Uterus (tissue), 4 donors: ENCODE data around the gene CBFA2T3. TPM values are rescaled to one million over a fixed set of nuclear protein-coding genes. Genes with fewer than 3 reads are reported as not detected.
A peak's percentile ranks its signal among the peaks of the same experiment; 100 is the strongest.

Source experiments
- DNase-seq, 2 donors: peaks; one replicate each; pipeline ENCODE4 v3.0.0-alpha.2; 2019 to 2020
- H3K27ac ChIP-seq, 2 donors: fragments of 200-600 bp; sonication (generic); 1 replicate in 1 of 2; 2 replicates in 1 of 2; pipeline ENCODE4 v1.5.1; 2016 to 2018
- H3K27me3 ChIP-seq, 2 donors: fragments of 200-600 bp; sonication (generic); one replicate each; pipeline ENCODE4 v1.5.1; 2018 to 2019; ENCODE audit warnings: control low read depth in 1 of 2
- H3K36me3 ChIP-seq, 2 donors: fragments of 200-600 bp; sonication (generic); one replicate each; pipeline ENCODE4 v1.5.1; 2019; ENCODE audit warnings: control low read depth in 1 of 2
- H3K4me1 ChIP-seq, 2 donors: fragments of 200-600 bp; sonication (generic); one replicate each; pipeline ENCODE4 v1.5.1; 2018 to 2019; ENCODE audit warnings: control low read depth in 1 of 2
- H3K4me3 ChIP-seq, 2 donors: fragments of 200-600 bp; sonication (generic); 1 replicate in 1 of 2; 2 replicates in 1 of 2; pipeline ENCODE4 v1.5.1; 2018 to 2019; ENCODE audit warnings: mild to moderate bottlenecking in 1 of 2
- H3K9me3 ChIP-seq, 2 donors: fragments of 200-600 bp; sonication (generic); one replicate each; pipeline ENCODE4 v1.5.1; 2019; ENCODE audit warnings: control low read depth in 1 of 2
- CTCF ChIP-seq, 4 experiments: fragments of 200-600 bp in 2 of 4; fragments of 450-650 bp in 2 of 4; sonication (generic) in 2 of 4; IDR thresholded peaks; one replicate each; pipeline ENCODE4 v1.5.1; 2016 to 2019; ENCODE audit warnings: antibody characterized with exemption in 4 of 4, mild to moderate bottlenecking in 2 of 4, moderate library complexity in 1 of 4
- POLR2A ChIP-seq, 2 donors: fragments of 450-650 bp; IDR thresholded peaks; one replicate each; pipeline ENCODE4 v1.6.1; 2016; ENCODE audit warnings: antibody characterized with exemption in 2 of 2, mild to moderate bottlenecking in 1 of 2, moderate library complexity in 1 of 2
- intact Hi-C: fragments of 100-400 bp; cut with DNase I; formaldehyde crosslinking; loops from one replicate; pipeline ENCODE4 v1.15.1; 2023; ENCODE audit warnings: low total_unique reads
- total RNA-seq, 4 donors: library from RNA; depleted of rRNA in 3 of 4; stranded (reverse); fragments of >200 nt in 3 of 4; gene quantifications; one replicate each; pipeline versions ENCODE4 v1.1.0 to v1.2.4, GENCODE V29; 2014 to 2023
- donor health status: DM: yes; HTN: yes; CAD: no.

CBFA2T3 gene
- total RNA-seq, 4 donors from 2014 or later: under 0.01 to 12.1 (median 3.1) TPM

- H3K27me3 ChIP-seq: no peaks in the 10 kb centered on the region
- no peak overlapping the region for H3K27ac ChIP-seq
- no peak for TF ChIP-seq CTCF (IDR thresholded peaks at IDR 0.05)
- no peak for TF ChIP-seq POLR2A (IDR thresholded peaks at IDR 0.05)
- H3K4me3 ChIP-seq: no peak overlapping the region
- peaks cover 0 to 11% of the 10 kb centered on the region in 2 donors for H3K4me1 ChIP-seq
- no peak for DNase-seq
- no peaks in the 10 kb centered on the region for H3K9me3 ChIP-seq
- intact Hi-C loops: no loop called here
- H3K36me3 ChIP-seq: no peaks in the 10 kb centered on the region
These were observed 33.8 kb downstream of the CBFA2T3 start for GRCh38 chr16:88943131-88943664.

- TF ChIP-seq CTCF (IDR thresholded peaks at IDR 0.05) (peak; percentile 29 to 75 (median 63)), POLR2A (IDR thresholded peaks at IDR 0.05) (no peak)
- DNase-seq: no peak
- no peaks in the 10 kb centered on the region for H3K36me3 ChIP-seq
- no peaks in the 10 kb centered on the region for H3K27me3 ChIP-seq
- intact Hi-C loops: no loop called here
- peaks cover 0 to 11% of the 10 kb centered on the region in 2 donors for H3K4me1 ChIP-seq
- H3K4me3 ChIP-seq: peak overlapping the region in 1 of 2 donors; percentile 24
- no peaks in the 10 kb centered on the region for H3K9me3 ChIP-seq
- no peak overlapping the region for H3K27ac ChIP-seq
These were observed 34.8 kb downstream of the CBFA2T3 start for GRCh38 chr16:88941913-88942909.

DNA sequence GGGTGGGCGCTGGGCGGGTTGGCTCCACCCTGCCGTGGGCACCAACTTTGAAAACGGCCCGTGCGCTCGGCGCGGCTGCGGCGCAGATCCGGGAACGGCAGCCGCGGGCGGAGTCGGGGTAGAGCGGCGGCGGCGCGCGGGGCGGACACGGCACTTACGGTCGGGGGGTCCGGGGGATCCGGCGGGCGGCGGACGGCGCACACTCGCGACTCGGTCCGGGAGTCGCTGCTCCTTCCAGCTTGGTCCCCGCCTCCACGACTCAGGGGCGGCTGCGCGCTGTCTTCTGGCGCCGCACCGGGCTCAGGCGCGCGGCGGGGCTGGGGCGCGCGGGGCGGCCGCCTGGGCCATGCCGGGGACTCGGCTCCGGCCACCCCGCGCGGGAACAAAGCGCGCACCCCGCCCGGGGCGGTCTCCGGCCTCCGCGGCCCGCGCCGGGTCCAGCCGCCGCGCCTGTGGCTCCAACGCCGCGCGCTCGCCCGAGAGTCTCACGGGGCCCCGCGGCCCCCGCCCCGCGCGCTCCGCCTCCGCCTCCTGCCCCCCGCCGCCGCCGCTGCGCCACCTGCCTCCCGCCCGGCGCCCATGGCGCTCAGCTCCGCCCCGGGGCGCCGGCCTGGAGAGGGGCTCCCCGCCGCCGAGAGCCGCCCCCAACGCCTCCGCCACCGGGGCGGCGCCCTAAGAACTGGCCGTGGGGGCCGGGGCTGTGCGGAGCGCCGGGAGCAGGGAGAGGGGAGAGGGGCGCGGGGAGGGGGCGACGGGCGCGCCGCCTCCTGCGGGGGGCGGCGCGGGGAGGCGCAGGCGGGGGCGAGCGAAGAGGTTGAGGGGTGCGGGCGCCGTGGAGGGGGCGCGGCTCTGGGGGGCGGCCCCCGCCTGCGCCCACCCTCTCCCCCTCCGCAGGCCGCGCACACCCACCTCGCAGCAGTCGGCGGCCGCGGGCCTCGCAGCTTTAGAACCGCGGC is 35.9 kb downstream of the CBFA2T3 start:
- Histone ChIP-seq H3K9me3 (no peaks in the 10 kb centered on the region), H3K27ac (peak overlapping the region; percentile 42 to 59), H3K4me3 (peak overlapping the region; percentile 26 to 38), H3K36me3 (no peaks in the 10 kb centered on the region), H3K4me1 (peaks cover 0 to 11% of the 10 kb centered on the region in 2 donors), H3K27me3 (no peaks in the 10 kb centered on the region)
- no peak for DNase-seq
- intact Hi-C loops: no loop called here
- TF ChIP-seq CTCF (IDR thresholded peaks at IDR 0.05): no peak
- TF ChIP-seq POLR2A (IDR thresholded peaks at IDR 0.05): no peak

DNA sequence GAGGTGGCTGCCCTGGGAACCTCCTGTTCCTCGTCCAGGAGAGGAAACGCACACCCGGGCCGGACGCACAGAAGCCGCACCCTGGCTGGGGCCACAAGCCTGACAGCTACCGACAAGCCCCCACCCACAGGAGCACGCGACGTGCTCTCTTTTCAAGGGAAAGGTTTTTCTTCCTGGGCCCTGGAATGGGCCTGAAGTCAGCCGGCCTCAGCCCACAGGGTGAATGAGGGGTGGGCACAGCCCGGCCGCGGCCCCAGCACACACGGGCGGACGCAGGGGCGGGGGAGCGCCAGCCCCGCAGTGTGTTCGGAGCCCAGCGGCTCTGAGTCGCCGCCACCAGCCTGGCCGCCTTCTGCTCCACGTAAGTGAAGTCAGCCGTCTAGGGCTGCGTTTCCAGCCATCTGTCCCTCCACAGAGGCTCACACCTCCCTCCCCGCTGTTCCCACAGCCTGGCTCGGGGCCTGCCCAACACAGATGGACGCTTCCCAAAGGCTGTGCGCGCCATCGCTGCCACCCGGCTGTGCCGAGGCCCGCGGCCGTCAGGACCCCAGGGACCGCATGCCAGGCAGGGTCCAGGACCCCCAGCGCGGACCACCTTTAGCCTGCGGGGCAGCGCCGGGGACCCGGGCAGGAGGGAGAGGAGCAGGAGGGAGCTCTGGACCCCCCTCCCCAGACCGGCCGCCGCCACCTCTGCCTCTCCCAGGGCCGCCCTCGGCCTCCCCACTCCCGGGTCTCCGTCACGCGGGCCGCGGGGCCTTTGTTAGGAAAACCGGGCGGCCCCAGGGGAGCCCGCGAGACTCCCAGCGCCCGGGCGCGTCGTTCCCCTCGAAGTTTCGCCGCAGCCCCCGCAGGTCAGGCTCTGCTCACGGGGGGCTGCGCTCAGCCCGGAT is 36.8 kb downstream of the CBFA2T3 start:
- Histone ChIP-seq H3K27ac (peak overlapping the region; percentile 42 to 59), H3K36me3 (no peaks in the 10 kb centered on the region), H3K9me3 (no peaks in the 10 kb centered on the region), H3K27me3 (no peaks in the 10 kb centered on the region), H3K4me1 (peaks cover 0 to 11% of the 10 kb centered on the region in 2 donors), H3K4me3 (peak overlapping the region; percentile 26 to 38)
- intact Hi-C loops: no loop called here
- no peak for DNase-seq
- TF ChIP-seq POLR2A (IDR thresholded peaks at IDR 0.05) (no peak), CTCF (IDR thresholded peaks at IDR 0.05) (no peak)
